GM23338 (cell line): ENCODE results near the gene ITFG1. TPM values are rescaled to one million over a fixed set of nuclear protein-coding genes. Genes with fewer than 3 reads are reported as not detected.

Source experiments
- ATAC-seq: fragments of 200-7000 bp; cut with Tn5 transposase; 3 replicates; pipeline ENCODE4 v1.9.1; 2020
- DNase-seq: peaks from one replicate; pipeline ENCODE4 v3.0.0-alpha.2; 2015; ENCODE audit warnings: low spot score
- H2AFZ ChIP-seq: fragments of 200-600 bp; sonication (generic); 2 replicates; pipeline ENCODE4 v1.8.0; 2016; ENCODE audit warnings: antibody characterized with exemption, mild to moderate bottlenecking, moderate library complexity
- H3F3A ChIP-seq: fragments of 200-600 bp; sonication (generic); replicated peaks from 2 replicates; pipeline ENCODE4 v1.8.0; 2017; ENCODE audit warnings: antibody characterized with exemption, mixed run types, low read depth
- H3K27ac ChIP-seq: fragments of 200-600 bp; sonication (generic); 2 replicates; pipeline ENCODE4 v1.6.1; 2016; ENCODE audit warnings: low read depth
- H3K27me3 ChIP-seq: fragments of 200-600 bp; sonication (generic); 2 replicates; pipeline ENCODE4 v1.8.0; 2016; ENCODE audit warnings: mild to moderate bottlenecking, mixed run types, moderate library complexity; ENCODE audit not compliant: insufficient read depth
- H3K36me3 ChIP-seq: fragments of 200-600 bp; sonication (generic); 2 replicates; pipeline ENCODE4 v1.8.0; 2016; ENCODE audit warnings: mild to moderate bottlenecking; ENCODE audit not compliant: insufficient read depth
- H3K4me1 ChIP-seq: fragments of 200-600 bp; sonication (generic); 2 replicates; pipeline ENCODE4 v1.8.0; 2016; ENCODE audit warnings: mild to moderate bottlenecking, moderate library complexity; ENCODE audit not compliant: insufficient read depth
- H3K4me2 ChIP-seq: fragments of 200-600 bp; sonication (generic); 2 replicates; pipeline ENCODE4 v1.7.1; 2017; ENCODE audit warnings: mixed run types
- H3K4me3 ChIP-seq: fragments of 200-600 bp; sonication (generic); 2 replicates; pipeline ENCODE4 v1.6.1; 2016; ENCODE audit warnings: mixed run types
- H3K79me2 ChIP-seq: fragments of 200-600 bp; sonication (generic); replicated peaks from 2 replicates; pipeline ENCODE4 v1.8.0; 2017; ENCODE audit warnings: mild to moderate bottlenecking; ENCODE audit not compliant: insufficient read depth
- H3K9me2 ChIP-seq: fragments of 200-600 bp; sonication (generic); 2 replicates; pipeline ENCODE4 v1.8.0; 2017; ENCODE audit not compliant: insufficient read depth
- H4K20me1 ChIP-seq: fragments of 200-600 bp; sonication (generic); replicated peaks from 2 replicates; pipeline ENCODE4 v1.8.0; 2017; ENCODE audit warnings: mild to moderate bottlenecking; ENCODE audit not compliant: insufficient read depth
- H3K27ac Mint-ChIP-seq: 2 replicates; pipeline ENCODE4 v1.8.0; 2020; ENCODE audit warnings: inconsistent platforms, mild to moderate bottlenecking, moderate library complexity, mixed read lengths
- H3K27me3 Mint-ChIP-seq: 3 replicates; pipeline ENCODE4 v1.8.0; 2022; ENCODE audit warnings: low read depth, mild to moderate bottlenecking, moderate library complexity, mixed read lengths, inconsistent platforms; ENCODE audit not compliant: insufficient read depth, poor library complexity
- H3K36me3 Mint-ChIP-seq: 3 replicates; pipeline ENCODE4 v1.8.0; 2021; ENCODE audit warnings: low read depth, mild to moderate bottlenecking, inconsistent platforms, moderate library complexity, mixed read lengths
- H3K4me1 Mint-ChIP-seq: 3 replicates; pipeline ENCODE4 v1.8.0; 2020; ENCODE audit warnings: mild to moderate bottlenecking, inconsistent platforms, mixed read lengths
- H3K4me3 Mint-ChIP-seq: 3 replicates; pipeline ENCODE4 v1.8.0; 2021; ENCODE audit warnings: moderate library complexity, mild to moderate bottlenecking, inconsistent platforms, mixed read lengths
- H3K9me3 Mint-ChIP-seq: 3 replicates; pipeline ENCODE4 v1.8.0; 2020; ENCODE audit warnings: moderate library complexity, mild to moderate bottlenecking, inconsistent platforms, mixed read lengths
- CREB1 ChIP-seq: fragments of 250-450 bp; sonication (Bioruptor Pico); IDR thresholded peaks from 2 replicates; pipeline ENCODE4 v1.5.0; 2020; ENCODE audit warnings: low read depth, mild to moderate bottlenecking, moderate library complexity
- EZH2 ChIP-seq: fragments of 200-600 bp; sonication (generic); IDR thresholded peaks from one replicate; pipeline ENCODE4 v1.8.0; 2017; ENCODE audit warnings: antibody characterized with exemption, mild to moderate bottlenecking, low read depth; ENCODE audit not compliant: unreplicated experiment
- EZH2phosphoT487 ChIP-seq: fragments of 200-600 bp; sonication (generic); IDR thresholded peaks from one replicate; pipeline ENCODE4 v1.8.1; 2018; ENCODE audit warnings: antibody characterized with exemption; ENCODE audit not compliant: unreplicated experiment
- JUNB ChIP-seq: IDR thresholded peaks from one replicate; pipeline ENCODE4 v1.6.1; 2016; ENCODE audit warnings: antibody characterized with exemption; ENCODE audit not compliant: unreplicated experiment
- NANOG ChIP-seq: IDR thresholded peaks from 2 replicates; pipeline ENCODE4 v1.6.1; 2016; ENCODE audit warnings: antibody characterized with exemption, borderline replicate concordance
- POLR2AphosphoS5 ChIP-seq: IDR thresholded peaks from 2 replicates; pipeline ENCODE4 v1.6.1; 2016; ENCODE audit warnings: antibody characterized with exemption, low read depth
- STAT1 ChIP-seq: IDR thresholded peaks from one replicate; pipeline ENCODE4 v1.6.1; 2016; ENCODE audit warnings: antibody characterized with exemption; ENCODE audit not compliant: unreplicated experiment
- ZNF114 ChIP-seq: fragments of 250-450 bp; sonication (Bioruptor Pico); IDR thresholded peaks from 2 replicates; pipeline ENCODE4 v1.5.0; 2020; ENCODE audit warnings: mild to moderate bottlenecking, moderate library complexity
- ZNF331 ChIP-seq: fragments of 250-450 bp; sonication (Bioruptor Pico); IDR thresholded peaks from 2 replicates; pipeline ENCODE4 v1.5.0; 2020; ENCODE audit warnings: low read depth, mild to moderate bottlenecking, moderate library complexity
- polyA plus RNA-seq: library from polyadenylated mRNA; unstranded; fragments of >200 nt; fragmentation: Nextera tagmentation; extraction: Ambion mirVana; gene quantifications from 2 replicates; pipeline ENCODE4 v1.2.1, GENCODE V29; 2016
- total RNA-seq: library from RNA; depleted of rRNA; stranded (reverse); fragments of >200 nt; shearing (Covaris generic); gene quantifications from 2 replicates; pipeline ENCODE4 v1.2.3, GENCODE V29; 2014
- TF ChIP-seq, protein P1 (sequence below): fragments of 250-450 bp; sonication (Bioruptor Pico); IDR thresholded peaks from 2 replicates; pipeline ENCODE4 v1.5.0; 2020; ENCODE audit warnings: mild to moderate bottlenecking, moderate library complexity
- TF ChIP-seq, protein P2 (sequence below): IDR thresholded peaks from one replicate; pipeline ENCODE4 v1.6.1; 2018; ENCODE audit warnings: antibody characterized with exemption; ENCODE audit not compliant: unreplicated experiment
- TF ChIP-seq, protein P3 (sequence below), 2 experiments: fragments of 200-600 bp in 1 of 2; sonication (generic) in 1 of 2; conservative IDR thresholded peaks; 2 replicates each; pipeline versions ENCODE4 v1.5.1 to v1.6.1; 2016 to 2017; ENCODE audit warnings: antibody characterized with exemption in 2 of 2, low read depth in 2 of 2, mild to moderate bottlenecking in 2 of 2, moderate library complexity in 1 of 2
- TF ChIP-seq, protein P4 (sequence below): IDR thresholded peaks from 2 replicates; pipeline ENCODE4 v1.6.1; 2016; ENCODE audit warnings: antibody characterized with exemption

The ITFG1 gene
- total and polyA plus RNA-seq, 2 experiments from 2014 or later, result 18.5 to 26.9 TPM

DNA sequence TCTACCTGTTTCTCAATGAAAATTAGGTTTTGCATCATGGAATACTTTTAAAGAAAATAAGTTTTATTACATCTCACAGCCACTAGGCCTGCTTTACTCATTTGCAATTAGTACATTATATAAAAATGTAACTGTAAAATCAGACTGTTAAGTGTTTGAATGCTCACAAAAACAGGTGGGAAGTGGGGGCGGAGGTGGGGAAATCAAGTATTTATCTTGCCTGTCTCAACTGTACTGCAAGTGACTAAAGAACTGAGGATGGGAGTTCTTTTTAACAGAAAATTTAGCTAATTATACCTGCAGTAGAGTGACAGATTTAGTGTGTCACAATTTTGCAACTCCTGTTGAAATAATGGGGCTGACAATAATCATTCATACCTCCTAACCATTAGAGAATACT lies 34.1 kb downstream of the ITFG1 start:
- Histone ChIP-seq H3F3A (no peaks in the 10 kb centered on the region), H3K4me2 (no peak overlapping the region), H3K4me1 (no peaks in the 10 kb centered on the region), H3K36me3 (peaks cover 13% of the 10 kb centered on the region; the same call in 1 of the 2 replicates), H3K4me3 (no peak overlapping the region), H3K79me2 (no peaks in the 10 kb centered on the region), H3K27ac (no peak overlapping the region), H3K9me2 (no peaks in the 10 kb centered on the region), H3K27me3 (no peaks in the 10 kb centered on the region), H2AFZ (no peak overlapping the region), H4K20me1 (0 out of 2 replicates have a peak, but pooled peaks cover 3% of the 10 kb centered on the region)
- H3K4me3 Mint-ChIP-seq, result no peak overlapping the region
- H3K36me3 Mint-ChIP-seq, result peaks cover 43% of the 10 kb centered on the region
- H3K27ac Mint-ChIP-seq, result no peak overlapping the region
- peaks cover 7% of the 10 kb centered on the region; the same call in 2 of the 3 replicates for H3K4me1 Mint-ChIP-seq
- ATAC-seq, result no peak
- DNase-seq, result no peak
- peaks cover 11% of the 10 kb centered on the region for H3K9me3 Mint-ChIP-seq
- TF ChIP-seq, protein P1, sequence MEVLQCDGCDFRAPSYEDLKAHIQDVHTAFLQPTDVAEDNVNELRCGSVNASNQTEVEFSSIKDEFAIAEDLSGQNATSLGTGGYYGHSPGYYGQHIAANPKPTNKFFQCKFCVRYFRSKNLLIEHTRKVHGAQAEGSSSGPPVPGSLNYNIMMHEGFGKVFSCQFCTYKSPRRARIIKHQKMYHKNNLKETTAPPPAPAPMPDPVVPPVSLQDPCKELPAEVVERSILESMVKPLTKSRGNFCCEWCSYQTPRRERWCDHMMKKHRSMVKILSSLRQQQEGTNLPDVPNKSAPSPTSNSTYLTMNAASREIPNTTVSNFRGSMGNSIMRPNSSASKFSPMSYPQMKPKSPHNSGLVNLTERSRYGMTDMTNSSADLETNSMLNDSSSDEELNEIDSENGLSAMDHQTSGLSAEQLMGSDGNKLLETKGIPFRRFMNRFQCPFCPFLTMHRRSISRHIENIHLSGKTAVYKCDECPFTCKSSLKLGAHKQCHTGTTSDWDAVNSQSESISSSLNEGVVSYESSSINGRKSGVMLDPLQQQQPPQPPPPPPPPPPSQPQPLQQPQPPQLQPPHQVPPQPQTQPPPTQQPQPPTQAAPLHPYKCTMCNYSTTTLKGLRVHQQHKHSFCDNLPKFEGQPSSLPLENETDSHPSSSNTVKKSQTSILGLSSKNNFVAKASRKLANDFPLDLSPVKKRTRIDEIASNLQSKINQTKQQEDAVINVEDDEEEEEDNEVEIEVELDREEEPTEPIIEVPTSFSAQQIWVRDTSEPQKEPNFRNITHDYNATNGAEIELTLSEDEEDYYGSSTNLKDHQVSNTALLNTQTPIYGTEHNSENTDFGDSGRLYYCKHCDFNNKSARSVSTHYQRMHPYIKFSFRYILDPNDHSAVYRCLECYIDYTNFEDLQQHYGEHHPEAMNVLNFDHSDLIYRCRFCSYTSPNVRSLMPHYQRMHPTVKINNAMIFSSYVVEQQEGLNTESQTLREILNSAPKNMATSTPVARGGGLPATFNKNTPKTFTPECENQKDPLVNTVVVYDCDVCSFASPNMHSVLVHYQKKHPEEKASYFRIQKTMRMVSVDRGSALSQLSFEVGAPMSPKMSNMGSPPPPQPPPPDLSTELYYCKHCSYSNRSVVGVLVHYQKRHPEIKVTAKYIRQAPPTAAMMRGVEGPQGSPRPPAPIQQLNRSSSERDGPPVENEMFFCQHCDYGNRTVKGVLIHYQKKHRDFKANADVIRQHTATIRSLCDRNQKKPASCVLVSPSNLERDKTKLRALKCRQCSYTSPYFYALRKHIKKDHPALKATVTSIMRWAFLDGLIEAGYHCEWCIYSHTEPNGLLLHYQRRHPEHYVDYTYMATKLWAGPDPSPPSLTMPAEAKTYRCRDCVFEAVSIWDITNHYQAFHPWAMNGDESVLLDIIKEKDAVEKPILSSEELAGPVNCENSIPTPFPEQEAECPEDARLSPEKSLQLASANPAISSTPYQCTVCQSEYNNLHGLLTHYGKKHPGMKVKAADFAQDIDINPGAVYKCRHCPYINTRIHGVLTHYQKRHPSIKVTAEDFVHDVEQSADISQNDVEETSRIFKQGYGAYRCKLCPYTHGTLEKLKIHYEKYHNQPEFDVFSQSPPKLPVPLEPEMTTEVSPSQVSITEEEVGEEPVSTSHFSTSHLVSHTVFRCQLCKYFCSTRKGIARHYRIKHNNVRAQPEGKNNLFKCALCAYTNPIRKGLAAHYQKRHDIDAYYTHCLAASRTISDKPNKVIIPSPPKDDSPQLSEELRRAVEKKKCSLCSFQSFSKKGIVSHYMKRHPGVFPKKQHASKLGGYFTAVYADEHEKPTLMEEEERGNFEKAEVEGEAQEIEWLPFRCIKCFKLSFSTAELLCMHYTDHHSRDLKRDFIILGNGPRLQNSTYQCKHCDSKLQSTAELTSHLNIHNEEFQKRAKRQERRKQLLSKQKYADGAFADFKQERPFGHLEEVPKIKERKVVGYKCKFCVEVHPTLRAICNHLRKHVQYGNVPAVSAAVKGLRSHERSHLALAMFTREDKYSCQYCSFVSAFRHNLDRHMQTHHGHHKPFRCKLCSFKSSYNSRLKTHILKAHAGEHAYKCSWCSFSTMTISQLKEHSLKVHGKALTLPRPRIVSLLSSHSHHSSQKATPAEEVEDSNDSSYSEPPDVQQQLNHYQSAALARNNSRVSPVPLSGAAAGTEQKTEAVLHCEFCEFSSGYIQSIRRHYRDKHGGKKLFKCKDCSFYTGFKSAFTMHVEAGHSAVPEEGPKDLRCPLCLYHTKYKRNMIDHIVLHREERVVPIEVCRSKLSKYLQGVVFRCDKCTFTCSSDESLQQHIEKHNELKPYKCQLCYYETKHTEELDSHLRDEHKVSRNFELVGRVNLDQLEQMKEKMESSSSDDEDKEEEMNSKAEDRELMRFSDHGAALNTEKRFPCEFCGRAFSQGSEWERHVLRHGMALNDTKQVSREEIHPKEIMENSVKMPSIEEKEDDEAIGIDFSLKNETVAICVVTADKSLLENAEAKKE (CRISPR knock-in tag), result no peak
- TF ChIP-seq EZH2 (no peak), POLR2AphosphoS5 (no peak), STAT1 (no peak), CREB1 (CRISPR knock-in tag) (no peak), NANOG (no peak), ZNF331 (CRISPR knock-in tag) (no peak), ZNF114 (CRISPR knock-in tag) (no peak), JUNB (no peak), EZH2phosphoT487 (no peak)
- TF ChIP-seq, protein P2, sequence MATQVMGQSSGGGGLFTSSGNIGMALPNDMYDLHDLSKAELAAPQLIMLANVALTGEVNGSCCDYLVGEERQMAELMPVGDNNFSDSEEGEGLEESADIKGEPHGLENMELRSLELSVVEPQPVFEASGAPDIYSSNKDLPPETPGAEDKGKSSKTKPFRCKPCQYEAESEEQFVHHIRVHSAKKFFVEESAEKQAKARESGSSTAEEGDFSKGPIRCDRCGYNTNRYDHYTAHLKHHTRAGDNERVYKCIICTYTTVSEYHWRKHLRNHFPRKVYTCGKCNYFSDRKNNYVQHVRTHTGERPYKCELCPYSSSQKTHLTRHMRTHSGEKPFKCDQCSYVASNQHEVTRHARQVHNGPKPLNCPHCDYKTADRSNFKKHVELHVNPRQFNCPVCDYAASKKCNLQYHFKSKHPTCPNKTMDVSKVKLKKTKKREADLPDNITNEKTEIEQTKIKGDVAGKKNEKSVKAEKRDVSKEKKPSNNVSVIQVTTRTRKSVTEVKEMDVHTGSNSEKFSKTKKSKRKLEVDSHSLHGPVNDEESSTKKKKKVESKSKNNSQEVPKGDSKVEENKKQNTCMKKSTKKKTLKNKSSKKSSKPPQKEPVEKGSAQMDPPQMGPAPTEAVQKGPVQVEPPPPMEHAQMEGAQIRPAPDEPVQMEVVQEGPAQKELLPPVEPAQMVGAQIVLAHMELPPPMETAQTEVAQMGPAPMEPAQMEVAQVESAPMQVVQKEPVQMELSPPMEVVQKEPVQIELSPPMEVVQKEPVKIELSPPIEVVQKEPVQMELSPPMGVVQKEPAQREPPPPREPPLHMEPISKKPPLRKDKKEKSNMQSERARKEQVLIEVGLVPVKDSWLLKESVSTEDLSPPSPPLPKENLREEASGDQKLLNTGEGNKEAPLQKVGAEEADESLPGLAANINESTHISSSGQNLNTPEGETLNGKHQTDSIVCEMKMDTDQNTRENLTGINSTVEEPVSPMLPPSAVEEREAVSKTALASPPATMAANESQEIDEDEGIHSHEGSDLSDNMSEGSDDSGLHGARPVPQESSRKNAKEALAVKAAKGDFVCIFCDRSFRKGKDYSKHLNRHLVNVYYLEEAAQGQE, result no peak
- TF ChIP-seq, protein P3, sequence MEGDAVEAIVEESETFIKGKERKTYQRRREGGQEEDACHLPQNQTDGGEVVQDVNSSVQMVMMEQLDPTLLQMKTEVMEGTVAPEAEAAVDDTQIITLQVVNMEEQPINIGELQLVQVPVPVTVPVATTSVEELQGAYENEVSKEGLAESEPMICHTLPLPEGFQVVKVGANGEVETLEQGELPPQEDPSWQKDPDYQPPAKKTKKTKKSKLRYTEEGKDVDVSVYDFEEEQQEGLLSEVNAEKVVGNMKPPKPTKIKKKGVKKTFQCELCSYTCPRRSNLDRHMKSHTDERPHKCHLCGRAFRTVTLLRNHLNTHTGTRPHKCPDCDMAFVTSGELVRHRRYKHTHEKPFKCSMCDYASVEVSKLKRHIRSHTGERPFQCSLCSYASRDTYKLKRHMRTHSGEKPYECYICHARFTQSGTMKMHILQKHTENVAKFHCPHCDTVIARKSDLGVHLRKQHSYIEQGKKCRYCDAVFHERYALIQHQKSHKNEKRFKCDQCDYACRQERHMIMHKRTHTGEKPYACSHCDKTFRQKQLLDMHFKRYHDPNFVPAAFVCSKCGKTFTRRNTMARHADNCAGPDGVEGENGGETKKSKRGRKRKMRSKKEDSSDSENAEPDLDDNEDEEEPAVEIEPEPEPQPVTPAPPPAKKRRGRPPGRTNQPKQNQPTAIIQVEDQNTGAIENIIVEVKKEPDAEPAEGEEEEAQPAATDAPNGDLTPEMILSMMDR (conservative IDR thresholded peaks at IDR 0.05; ENCODE audit: low read depth in 2 of 2), result no peak
- TF ChIP-seq, protein P4, sequence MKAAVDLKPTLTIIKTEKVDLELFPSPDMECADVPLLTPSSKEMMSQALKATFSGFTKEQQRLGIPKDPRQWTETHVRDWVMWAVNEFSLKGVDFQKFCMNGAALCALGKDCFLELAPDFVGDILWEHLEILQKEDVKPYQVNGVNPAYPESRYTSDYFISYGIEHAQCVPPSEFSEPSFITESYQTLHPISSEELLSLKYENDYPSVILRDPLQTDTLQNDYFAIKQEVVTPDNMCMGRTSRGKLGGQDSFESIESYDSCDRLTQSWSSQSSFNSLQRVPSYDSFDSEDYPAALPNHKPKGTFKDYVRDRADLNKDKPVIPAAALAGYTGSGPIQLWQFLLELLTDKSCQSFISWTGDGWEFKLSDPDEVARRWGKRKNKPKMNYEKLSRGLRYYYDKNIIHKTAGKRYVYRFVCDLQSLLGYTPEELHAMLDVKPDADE, result no peak
- peaks cover 1% of the 10 kb centered on the region for H3K27me3 Mint-ChIP-seq
